ENCODE measurements around the gene GUCY1A1.

DNA sequence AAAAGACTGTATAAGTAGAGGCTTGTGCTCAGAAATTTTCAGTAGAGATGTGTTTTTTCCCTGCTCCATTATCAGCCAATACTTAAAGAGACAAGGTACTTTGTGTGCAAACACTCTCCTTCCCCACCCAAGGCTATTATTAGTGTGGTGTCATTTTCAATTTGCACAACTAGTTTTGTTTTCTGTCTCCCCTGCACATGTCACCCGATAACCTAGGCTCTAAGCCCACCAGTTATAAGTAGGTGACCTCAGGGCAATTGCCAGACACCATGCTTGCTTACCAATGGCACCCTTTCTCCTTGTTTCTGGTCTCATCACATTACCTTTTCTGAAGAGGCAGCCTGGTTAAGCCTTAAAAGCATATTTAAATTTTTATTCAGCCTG, 8.0 kb upstream of the GUCY1A1 start:
- TF ChIP-seq POLR2A (IDR thresholded peaks at IDR 0.05; ENCODE audit: low read length) (no peak), GATA1 (IDR thresholded peaks at IDR 0.05; ENCODE audit: low read depth, low read length) (no peak)
